GM06990 (cell line): ENCODE measurements around the gene FNBP1L.
"Not testable (repeated sequence)": the region's sequence is repeated elsewhere in the genome, so short reads cannot be mapped to it uniquely, and the experiment has no call there.

Experiments
- DNase-seq: peaks from one replicate; pipeline ENCODE4 v3.0.0-alpha.2; 2011; ENCODE audit not compliant: insufficient read length; ENCODE audit errors: extremely low read depth
- H3K27me3 ChIP-seq: replicated peaks from 2 replicates; pipeline ENCODE4 v1.6.0; 2011; ENCODE audit warnings: low read length; ENCODE audit not compliant: control insufficient read depth, insufficient read depth
- H3K36me3 ChIP-seq: 2 replicates; pipeline ENCODE4 v1.5.1; 2011; ENCODE audit warnings: low read length; ENCODE audit not compliant: control insufficient read depth, insufficient read depth
- H3K4me3 ChIP-seq: replicated peaks from 2 replicates; pipeline ENCODE4 v1.5.1; 2011; ENCODE audit warnings: low read depth, mild to moderate bottlenecking, control low read depth, low read length
- CTCF ChIP-seq: IDR thresholded peaks from 2 replicates; pipeline ENCODE4 v1.5.1; 2011; ENCODE audit warnings: low read length, control low read depth, mild to moderate bottlenecking, inconsistent platforms; ENCODE audit not compliant: insufficient read depth, poor library complexity, severe bottlenecking

The FNBP1L gene

GRCh38 chr1:93463960-93464359, 16.0 kb downstream of the FNBP1L start:
- Histone ChIP-seq H3K27me3 (no peaks in the 10 kb centered on the region), H3K36me3 (no peaks in the 10 kb centered on the region), H3K4me3 (no peak overlapping the region)
- no peak for DNase-seq
- TF ChIP-seq CTCF, result no peak

GRCh38 chr1:93465371-93466082, 17.6 kb downstream of the FNBP1L start:
- not testable (repeated sequence) for DNase-seq, H3K27me3 ChIP-seq

GRCh38 chr1:93467606-93468005, 19.7 kb downstream of the FNBP1L start:
- Histone ChIP-seq H3K36me3 (no peaks in the 10 kb centered on the region), H3K27me3 (no peaks in the 10 kb centered on the region), H3K4me3 (no peak overlapping the region)
- DNase-seq, result no peak
- no peak for TF ChIP-seq CTCF

More at GRCh38 chr1:93465371-93466082, 17.6 kb downstream of the FNBP1L start:
- H3K36me3 ChIP-seq, H3K4me3 ChIP-seq: not testable (repeated sequence)

- no peak for DNase-seq
- Histone ChIP-seq H3K36me3 (no peaks in the 10 kb centered on the region), H3K4me3 (no peak overlapping the region), H3K27me3 (no peaks in the 10 kb centered on the region)
- no peak for TF ChIP-seq CTCF
These were observed 20.7 kb downstream of the FNBP1L start for GRCh38 chr1:93468662-93469061.

- H3K4me3 ChIP-seq, H3K27me3 ChIP-seq, H3K36me3 ChIP-seq, DNase-seq: not testable (repeated sequence)
These were observed 21.3 kb downstream of the FNBP1L start for GRCh38 chr1:93469223-93469622.

GRCh38 chr1:93471284-93471683, 23.4 kb downstream of the FNBP1L start:
- H3K27me3 ChIP-seq, result no peaks in the 10 kb centered on the region
- H3K4me3 ChIP-seq, result no peak overlapping the region
- no peak for DNase-seq
- TF ChIP-seq CTCF, result no peak
- no peaks in the 10 kb centered on the region for H3K36me3 ChIP-seq

- no peak for TF ChIP-seq CTCF
- DNase-seq, result no peak
These were observed 24.0 kb downstream of the FNBP1L start for GRCh38 chr1:93471911-93472310.

More at GRCh38 chr1:93471911-93472310, 24.0 kb downstream of the FNBP1L start:
- Histone ChIP-seq H3K36me3 (no peaks in the 10 kb centered on the region), H3K4me3 (no peak overlapping the region), H3K27me3 (no peaks in the 10 kb centered on the region)
